NCI-H748 treated with DMSO at 0.1 percent for 48 hours (cell line): ENCODE data around the gene FCGR1A.
"Not testable (repeated sequence)": the region's sequence is repeated elsewhere in the genome, so short reads cannot be mapped to it uniquely, and the experiment has no call there.

Source experiments
- DNase-seq: peaks from one replicate; lab custom pipeline; 2025; lab: John Stamatoyannopoulos, UW

Gene FCGR1A

GRCh38 chr1:149782600-149782999, at the start of gene FCGR1A:
Gene FCGR1A (plus strand): TSS chr1:149782694. CDS start chr1:149782744, 50 bp downstream.
- not testable (repeated sequence) for DNase-seq

- DNase-seq = not testable (repeated sequence)
Measured at GRCh38 chr1:149732781-149733180, 49.7 kb upstream of the FCGR1A start.

GRCh38 chr1:149734692-149735091, 47.8 kb upstream of the FCGR1A start:
- not testable (repeated sequence) for DNase-seq

- DNase-seq = peak; percentile 0
Measured at GRCh38 chr1:149740148-149740581, 42.3 kb upstream of the FCGR1A start.

- DNase-seq = not testable (repeated sequence)
Measured at GRCh38 chr1:149740590-149741230, 41.8 kb upstream of the FCGR1A start.

GRCh38 chr1:149741914-149742313, 40.6 kb upstream of the FCGR1A start:
- DNase-seq = not testable (repeated sequence)

GRCh38 chr1:149746463-149747356, 35.8 kb upstream of the FCGR1A start:
- not testable (repeated sequence) for DNase-seq

- not testable (repeated sequence) for DNase-seq
Measured at GRCh38 chr1:149747359-149748143, 34.9 kb upstream of the FCGR1A start.

GRCh38 chr1:149748144-149748500, 34.4 kb upstream of the FCGR1A start:
- not testable (repeated sequence) for DNase-seq

- DNase-seq = not testable (repeated sequence)
Measured at GRCh38 chr1:149750562-149750961, 31.9 kb upstream of the FCGR1A start.

- not testable (repeated sequence) for DNase-seq
Measured at GRCh38 chr1:149752186-149752585, 30.3 kb upstream of the FCGR1A start.

- DNase-seq = not testable (repeated sequence)
Measured at GRCh38 chr1:149753466-149753865, 29.0 kb upstream of the FCGR1A start.

GRCh38 chr1:149755294-149755693, 27.2 kb upstream of the FCGR1A start:
- DNase-seq = not testable (repeated sequence)

GRCh38 chr1:149762294-149762693, 20.2 kb upstream of the FCGR1A start:
- DNase-seq = not testable (repeated sequence)

- DNase-seq = not testable (repeated sequence)
Measured at GRCh38 chr1:149764087-149764800, 18.2 kb upstream of the FCGR1A start.

GRCh38 chr1:149766241-149766640, 16.3 kb upstream of the FCGR1A start:
- DNase-seq = not testable (repeated sequence)

GRCh38 chr1:149769216-149769615, 13.3 kb upstream of the FCGR1A start:
- not testable (repeated sequence) for DNase-seq

- not testable (repeated sequence) for DNase-seq
Measured at GRCh38 chr1:149770661-149771060, 11.8 kb upstream of the FCGR1A start.

- not testable (repeated sequence) for DNase-seq
Measured at GRCh38 chr1:149771653-149772425, 10.7 kb upstream of the FCGR1A start.

- DNase-seq = not testable (repeated sequence)
Measured at GRCh38 chr1:149775510-149776147, 6.9 kb upstream of the FCGR1A start.
